Mesendoderm (in vitro differentiated cells): Measurements from ENCODE around the gene ARMC9.

ENCODE experiments used
- DNase-seq: peaks from one replicate; pipeline ENCODE4 v3.0.0; 2013
- H2AK5ac ChIP-seq: 2 replicates; pipeline ENCODE4 v1.6.1; 2013; ENCODE audit warnings: low read length, inconsistent platforms
- H2BK120ac ChIP-seq: 2 replicates; pipeline ENCODE4 v1.6.1; 2013; ENCODE audit warnings: low read depth, mild to moderate bottlenecking, low read length, moderate library complexity, mixed read lengths
- H2BK15ac ChIP-seq: replicated peaks from 2 replicates; pipeline ENCODE4 v1.6.1; 2013; ENCODE audit warnings: low read depth, mild to moderate bottlenecking, moderate library complexity
- H2BK5ac ChIP-seq: 2 replicates; pipeline ENCODE4 v1.6.1; 2013; ENCODE audit warnings: low read length, inconsistent platforms
- H3K18ac ChIP-seq: 2 replicates; pipeline ENCODE4 v1.6.1; 2013; ENCODE audit warnings: mild to moderate bottlenecking, low read length, mixed read lengths
- H3K23ac ChIP-seq: one replicate; pipeline ENCODE4 v1.6.1; 2013; ENCODE audit warnings: low read length
- H3K27ac ChIP-seq: 2 replicates; pipeline ENCODE4 v1.5.1; 2013; ENCODE audit warnings: low read depth, mild to moderate bottlenecking, inconsistent platforms, low read length, moderate library complexity
- H3K27me3 ChIP-seq: 2 replicates; pipeline ENCODE4 v1.6.1; 2013; ENCODE audit warnings: low read length, control low read depth, mild to moderate bottlenecking, inconsistent platforms; ENCODE audit not compliant: insufficient read depth, poor library complexity
- H3K36me3 ChIP-seq: 2 replicates; pipeline ENCODE4 v1.6.1; 2013; ENCODE audit warnings: low read length, inconsistent platforms; ENCODE audit not compliant: control insufficient read depth, insufficient read depth
- H3K4ac ChIP-seq: one replicate; pipeline ENCODE4 v1.6.1; 2013; ENCODE audit warnings: low read depth, mild to moderate bottlenecking, low read length, moderate library complexity
- H3K4me1 ChIP-seq: 2 replicates; pipeline ENCODE4 v1.6.1; 2013; ENCODE audit warnings: low read depth, low read length, inconsistent platforms; ENCODE audit not compliant: control insufficient read depth
- H3K4me2 ChIP-seq: 2 replicates; pipeline ENCODE4 v1.6.1; 2013; ENCODE audit warnings: low read length
- H3K4me3 ChIP-seq: 2 replicates; pipeline ENCODE4 v1.5.1; 2013; ENCODE audit warnings: mild to moderate bottlenecking, low read length
- H3K56ac ChIP-seq: one replicate; pipeline ENCODE4 v1.6.1; 2013; ENCODE audit warnings: low read length
- H3K79me1 ChIP-seq: 2 replicates; pipeline ENCODE4 v1.6.1; 2013; ENCODE audit warnings: low read length, inconsistent platforms
- H3K79me2 ChIP-seq: 2 replicates; pipeline ENCODE4 v1.6.1; 2013; ENCODE audit warnings: mild to moderate bottlenecking, low read length; ENCODE audit not compliant: control insufficient read depth, insufficient read depth
- H3K9ac ChIP-seq: 2 replicates; pipeline ENCODE4 v1.6.1; 2013; ENCODE audit warnings: low read length, inconsistent platforms
- H4K5ac ChIP-seq: one replicate; pipeline ENCODE4 v1.6.1; 2013; ENCODE audit warnings: low read length
- H4K8ac ChIP-seq: one replicate; pipeline ENCODE4 v1.6.1; 2013; ENCODE audit warnings: low read depth, mild to moderate bottlenecking, control low read depth, low read length, moderate library complexity
- WGBS: extraction: QIAGEN DNeasy Blood & Tissue Kit; methylation state at CpG from one replicate; pipeline ENCODE4 v1.1.7; 2013; ENCODE audit warnings: low lambda C conversion rate, missing lambda C conversion rate; ENCODE audit not compliant: insufficient coverage; ENCODE audit errors: extremely low coverage; 5-methylcytosine and 5-hydroxymethylcytosine counted together

ARMC9 gene

GRCh38 chr2:231323316-231323715 is 124.9 kb downstream of the ARMC9 start:
- no peak for DNase-seq
- Histone ChIP-seq H4K5ac (no peak overlapping the region), H3K27me3 (no peaks in the 10 kb centered on the region), H3K56ac (no peak overlapping the region), H3K36me3 (no peaks in the 10 kb centered on the region), H2AK5ac (no peak overlapping the region), H3K23ac (no peak overlapping the region), H3K79me1 (no peaks in the 10 kb centered on the region), H3K4ac (no peak overlapping the region), H2BK120ac (no peak overlapping the region), H3K27ac (no peak overlapping the region), H3K9ac (no peak overlapping the region), H3K4me2 (no peak overlapping the region), H3K4me1 (peaks cover 3% of the 10 kb centered on the region), H3K4me3 (no peak overlapping the region), H2BK5ac (no peak overlapping the region), H2BK15ac (no peak overlapping the region), H4K8ac (no peak overlapping the region), H3K79me2 (no peaks in the 10 kb centered on the region), H3K18ac (no peak overlapping the region)
- no CpG with 5 or more reads among the region's 9 CpGs for WGBS

- no peak overlapping the region for H3K4me3 ChIP-seq
- H3K79me1 ChIP-seq: no peaks in the 10 kb centered on the region
- H2AK5ac ChIP-seq: no peak overlapping the region
- H3K18ac ChIP-seq: no peak overlapping the region
- DNase-seq: no peak
- no peak overlapping the region for H4K8ac ChIP-seq
- no peak overlapping the region for H4K5ac ChIP-seq
- H3K9ac ChIP-seq: no peak overlapping the region
- H3K27ac ChIP-seq: no peak overlapping the region
- H3K27me3 ChIP-seq: no peaks in the 10 kb centered on the region
- no peak overlapping the region for H2BK120ac ChIP-seq
- H3K56ac ChIP-seq: no peak overlapping the region
- H3K79me2 ChIP-seq: no peaks in the 10 kb centered on the region
- H3K36me3 ChIP-seq: no peaks in the 10 kb centered on the region
- H3K4ac ChIP-seq: no peak overlapping the region
- H3K23ac ChIP-seq: no peak overlapping the region
- no peak overlapping the region for H2BK15ac ChIP-seq
- no peak overlapping the region for H3K4me2 ChIP-seq
- no peak overlapping the region for H2BK5ac ChIP-seq
- no CpG with 5 or more reads among the region's 2 CpGs for WGBS
- no peaks in the 10 kb centered on the region for H3K4me1 ChIP-seq
Measured at GRCh38 chr2:231325826-231326225, 127.4 kb downstream of the ARMC9 start.

GRCh38 chr2:231326404-231326803 is 128.0 kb downstream of the ARMC9 start:
- H3K79me1 ChIP-seq: no peaks in the 10 kb centered on the region
- no peak overlapping the region for H3K27ac ChIP-seq
- no CpG with 5 or more reads among the region's 3 CpGs for WGBS
- DNase-seq: peak; percentile 33
- no peak overlapping the region for H4K8ac ChIP-seq
- no peak overlapping the region for H3K9ac ChIP-seq
- H3K36me3 ChIP-seq: no peaks in the 10 kb centered on the region
- H3K27me3 ChIP-seq: no peaks in the 10 kb centered on the region
- H3K4me1 ChIP-seq: no peaks in the 10 kb centered on the region
- H3K56ac ChIP-seq: no peak overlapping the region
- H3K79me2 ChIP-seq: no peaks in the 10 kb centered on the region
- H3K18ac ChIP-seq: no peak overlapping the region
- H3K23ac ChIP-seq: no peak overlapping the region
- no peak overlapping the region for H2BK15ac ChIP-seq
- no peak overlapping the region for H2BK5ac ChIP-seq
- no peak overlapping the region for H4K5ac ChIP-seq
- no peak overlapping the region for H2AK5ac ChIP-seq
- H3K4ac ChIP-seq: no peak overlapping the region
- no peak overlapping the region for H3K4me3 ChIP-seq
- H3K4me2 ChIP-seq: no peak overlapping the region
- no peak overlapping the region for H2BK120ac ChIP-seq

GRCh38 chr2:231330311-231330710 is 131.9 kb downstream of the ARMC9 start:
- WGBS: no CpG with 5 or more reads among the region's 8 CpGs
- H4K5ac ChIP-seq: no peak overlapping the region
- no peak overlapping the region for H3K4ac ChIP-seq
- H2BK5ac ChIP-seq: no peak overlapping the region
- H3K4me3 ChIP-seq: no peak overlapping the region
- H3K27me3 ChIP-seq: no peaks in the 10 kb centered on the region
- no peak overlapping the region for H3K27ac ChIP-seq
- peaks cover 2% of the 10 kb centered on the region for H3K4me1 ChIP-seq
- no peaks in the 10 kb centered on the region for H3K79me2 ChIP-seq
- H3K18ac ChIP-seq: no peak overlapping the region
- no peak overlapping the region for H2BK120ac ChIP-seq
- H3K23ac ChIP-seq: no peak overlapping the region
- no peaks in the 10 kb centered on the region for H3K79me1 ChIP-seq
- no peak overlapping the region for H4K8ac ChIP-seq
- no peak overlapping the region for H3K4me2 ChIP-seq
- no peak overlapping the region for H2BK15ac ChIP-seq
- no peaks in the 10 kb centered on the region for H3K36me3 ChIP-seq
- H2AK5ac ChIP-seq: no peak overlapping the region
- no peak for DNase-seq
- H3K9ac ChIP-seq: no peak overlapping the region
- no peak overlapping the region for H3K56ac ChIP-seq

- H3K56ac ChIP-seq: no peak overlapping the region
- no peak overlapping the region for H4K8ac ChIP-seq
- no peaks in the 10 kb centered on the region for H3K79me2 ChIP-seq
- no peak overlapping the region for H2BK120ac ChIP-seq
- no peak for DNase-seq
- no peaks in the 10 kb centered on the region for H3K36me3 ChIP-seq
- H2BK5ac ChIP-seq: no peak overlapping the region
- no peak overlapping the region for H3K23ac ChIP-seq
- H3K18ac ChIP-seq: no peak overlapping the region
- H3K27me3 ChIP-seq: no peaks in the 10 kb centered on the region
- no peak overlapping the region for H2AK5ac ChIP-seq
- H4K5ac ChIP-seq: no peak overlapping the region
- H3K4me1 ChIP-seq: peaks cover 2% of the 10 kb centered on the region
- no peaks in the 10 kb centered on the region for H3K79me1 ChIP-seq
- no peak overlapping the region for H2BK15ac ChIP-seq
- H3K27ac ChIP-seq: no peak overlapping the region
- H3K4ac ChIP-seq: no peak overlapping the region
- H3K4me3 ChIP-seq: no peak overlapping the region
- no peak overlapping the region for H3K4me2 ChIP-seq
- no CpG with 5 or more reads among the region's 7 CpGs for WGBS
- H3K9ac ChIP-seq: no peak overlapping the region
Measured at GRCh38 chr2:231331533-231331932, 133.1 kb downstream of the ARMC9 start.

GRCh38 chr2:231332388-231332787 is 134.0 kb downstream of the ARMC9 start:
- Histone ChIP-seq H3K79me1 (no peaks in the 10 kb centered on the region), H2BK5ac (no peak overlapping the region), H4K8ac (no peak overlapping the region), H4K5ac (no peak overlapping the region), H3K27ac (no peak overlapping the region), H3K4ac (no peak overlapping the region), H3K56ac (no peak overlapping the region), H3K4me1 (peaks cover 2% of the 10 kb centered on the region), H3K4me3 (no peak overlapping the region), H3K9ac (no peak overlapping the region), H3K18ac (no peak overlapping the region), H2AK5ac (no peak overlapping the region), H3K36me3 (no peaks in the 10 kb centered on the region), H3K27me3 (no peaks in the 10 kb centered on the region), H3K23ac (no peak overlapping the region), H2BK15ac (no peak overlapping the region), H2BK120ac (no peak overlapping the region), H3K79me2 (no peaks in the 10 kb centered on the region), H3K4me2 (no peak overlapping the region)
- no peak for DNase-seq
- WGBS: no CpG with 5 or more reads among the region's 6 CpGs
